ENCODE data around the gene VRK1. TPM values are rescaled to one million over a fixed set of nuclear protein-coding genes. Genes with fewer than 3 reads are reported as not detected.

Gene VRK1
- total and polyA plus RNA-seq, 4 donors: 6.4 to 21.8 (median 8.5) TPM

GRCh38 chr14:96798956-96799355 lies 1.8 kb downstream of the VRK1 start:
- H3K27me3 ChIP-seq (ENCODE audit: control insufficient read depth in 3 of 3, insufficient read depth in 3 of 3, low read length in 2 of 3): no peaks in the 10 kb centered on the region
- no peak for ATAC-seq (ENCODE audit: insufficient read depth, low FRiP score)
- DNase-seq: no peak
- no peak overlapping the region for H3K9ac ChIP-seq (ENCODE audit: insufficient read depth in 1 of 2, low read length in 2 of 2)
- no peaks in the 10 kb centered on the region for H3K9me3 ChIP-seq (ENCODE audit: control insufficient read depth in 4 of 4, insufficient read depth in 3 of 4, low read length in 3 of 4)
- 93 to 96% methylated on average over 1 of the region's 1 CpG for WGBS, 2 donors
- H3K4me3 ChIP-seq: no peak overlapping the region
- H3K27ac ChIP-seq (ENCODE audit: low read depth in 1 of 2, low read length in 1 of 2): no peak overlapping the region
- no peaks in the 10 kb centered on the region for H3K36me3 ChIP-seq (ENCODE audit: control insufficient read depth in 4 of 4, insufficient read depth in 4 of 4, low read length in 4 of 4)
- no peak for TF ChIP-seq CTCF (IDR thresholded peaks at IDR 0.05; ENCODE audit: control extremely low read depth, extremely low read depth)
- peaks cover 0 to 30% (median 6%) of the 10 kb centered on the region in 5 donors for H3K4me1 ChIP-seq (ENCODE audit: control insufficient read depth in 5 of 5, insufficient read depth in 5 of 5, low read length in 5 of 5)

- 93% methylated on average over 7 of the region's 7 CpGs for WGBS, 2 donors
- ATAC-seq (ENCODE audit: insufficient read depth, low FRiP score): no peak
- Histone ChIP-seq H3K4me3 (no peak overlapping the region), H3K9ac (ENCODE audit: insufficient read depth in 1 of 2, low read length in 2 of 2) (no peak overlapping the region), H3K27ac (ENCODE audit: low read depth in 1 of 2, low read length in 1 of 2) (no peak overlapping the region), H3K9me3 (ENCODE audit: control insufficient read depth in 4 of 4, insufficient read depth in 3 of 4, low read length in 3 of 4) (no peaks in the 10 kb centered on the region), H3K27me3 (ENCODE audit: control insufficient read depth in 3 of 3, insufficient read depth in 3 of 3, low read length in 2 of 3) (no peaks in the 10 kb centered on the region), H3K4me1 (ENCODE audit: control insufficient read depth in 5 of 5, insufficient read depth in 5 of 5, low read length in 5 of 5) (peaks cover 0 to 36% (median 6%) of the 10 kb centered on the region in 5 donors), H3K36me3 (ENCODE audit: control insufficient read depth in 4 of 4, insufficient read depth in 4 of 4, low read length in 4 of 4) (no peaks in the 10 kb centered on the region)
- no peak for TF ChIP-seq CTCF (IDR thresholded peaks at IDR 0.05; ENCODE audit: control extremely low read depth, extremely low read depth)
- DNase-seq: no peak
Observed at GRCh38 chr14:96799489-96800054, 2.4 kb downstream of the VRK1 start.

- WGBS, 2 donors: 89 to 93% methylated on average over 5 of the region's 5 CpGs
Observed at GRCh38 chr14:96801931-96802330, 4.7 kb downstream of the VRK1 start.

More at GRCh38 chr14:96801931-96802330, 4.7 kb downstream of the VRK1 start:
- no peak for ATAC-seq (ENCODE audit: insufficient read depth, low FRiP score)
- Histone ChIP-seq H3K4me3 (no peak overlapping the region), H3K4me1 (ENCODE audit: control insufficient read depth in 5 of 5, insufficient read depth in 5 of 5, low read length in 5 of 5) (peaks cover 3 to 54% (median 8%) of the 10 kb centered on the region in 5 donors), H3K36me3 (ENCODE audit: control insufficient read depth in 4 of 4, insufficient read depth in 4 of 4, low read length in 4 of 4) (no peaks in the 10 kb centered on the region), H3K9me3 (ENCODE audit: control insufficient read depth in 4 of 4, insufficient read depth in 3 of 4, low read length in 3 of 4) (no peaks in the 10 kb centered on the region), H3K9ac (ENCODE audit: insufficient read depth in 1 of 2, low read length in 2 of 2) (no peak overlapping the region), H3K27me3 (ENCODE audit: control insufficient read depth in 3 of 3, insufficient read depth in 3 of 3, low read length in 2 of 3) (no peaks in the 10 kb centered on the region), H3K27ac (ENCODE audit: low read depth in 1 of 2, low read length in 1 of 2) (no peak overlapping the region)
- no peak for DNase-seq
- no peak for TF ChIP-seq CTCF (IDR thresholded peaks at IDR 0.05; ENCODE audit: control extremely low read depth, extremely low read depth)

Data from lung (tissue), 12 donors.